GM12891 (cell line): ENCODE data around the gene ELAVL2.

ENCODE experiments used
- POLR2A ChIP-seq: IDR thresholded peaks from 2 replicates; pipeline ENCODE4 v1.6.1; 2011; ENCODE audit warnings: low read depth, low read length, control low read depth
- POLR2AphosphoS5 ChIP-seq: IDR thresholded peaks from 2 replicates; pipeline ENCODE4 v1.6.1; 2011; ENCODE audit warnings: low read depth, low read length, control low read depth

DNA sequence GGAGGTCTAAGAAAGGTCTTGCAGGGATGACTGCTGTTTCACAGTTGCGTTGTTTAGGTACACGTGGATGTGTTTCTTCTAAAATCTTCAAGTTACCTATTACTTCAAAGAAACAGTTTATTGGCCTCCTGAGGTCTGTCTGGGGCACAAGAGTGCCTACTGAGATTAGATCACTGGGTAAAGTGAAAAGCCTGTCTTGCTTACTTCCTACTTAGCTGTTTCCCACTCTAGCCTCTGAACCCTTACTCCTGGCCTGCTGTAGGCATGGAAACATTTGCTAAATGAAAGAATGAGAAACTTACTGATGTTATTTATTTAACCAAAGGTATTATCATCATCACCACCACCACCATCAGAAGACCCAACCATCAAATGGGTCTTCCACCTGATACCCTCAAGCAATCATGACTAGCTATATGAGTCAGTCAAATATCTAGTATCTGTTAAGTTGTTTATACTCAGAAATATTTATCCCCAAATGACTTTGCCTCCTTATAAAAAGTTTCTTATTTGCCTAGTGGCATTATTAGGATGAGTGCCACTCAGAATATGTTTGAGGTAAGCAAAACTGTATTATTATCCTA is 92.5 kb downstream of the ELAVL2 start:
- TF ChIP-seq POLR2AphosphoS5 (no peak), POLR2A (no peak)
